ENCODE data around the gene ARMCX5. TPM values are rescaled to one million over a fixed set of nuclear protein-coding genes. Genes with fewer than 3 reads are reported as not detected.

The ARMCX5 gene
- total RNA-seq, 2 experiments from 2014 or later = 1.5 TPM; not detected in 1

GRCh38 chrX:102610905-102611304 is 11.6 kb downstream of the ARMCX5 start:
- intact Hi-C loops (cut with micrococcal nuclease; ENCODE audit: unreplicated experiment) = no loop called here
- H3K4me1 ChIP-seq (ENCODE audit: insufficient read depth, low read length, poor library complexity, severe bottlenecking) = no peaks in the 10 kb centered on the region
- H3K9me2 ChIP-seq (ENCODE audit: insufficient read depth, low read length) = no peaks in the 10 kb centered on the region
- DNase-seq (ENCODE audit: low spot score) = no peak
- no peak overlapping the region for H3K4me2 ChIP-seq (ENCODE audit: low read length)
- no peak overlapping the region for H3K27ac ChIP-seq (ENCODE audit: low read depth, low read length, poor library complexity, severe bottlenecking)
- H3K9me3 ChIP-seq (ENCODE audit: low read length) = no peaks in the 10 kb centered on the region
- no peak overlapping the region for H2AFZ ChIP-seq (ENCODE audit: low read length)
- ChIA-PET POLR2A (no interaction called here), CTCF (ENCODE audit: unreplicated experiment) (no interaction called here)
- no peak overlapping the region for H3K4me3 ChIP-seq (ENCODE audit: low read depth, low read length, poor library complexity, severe bottlenecking)
- TF ChIP-seq EZH2phosphoT487 (IDR thresholded peaks at IDR 0.05; ENCODE audit: borderline replicate concordance, low read depth, low read length) = no peak
- TF ChIP-seq, protein P1, sequence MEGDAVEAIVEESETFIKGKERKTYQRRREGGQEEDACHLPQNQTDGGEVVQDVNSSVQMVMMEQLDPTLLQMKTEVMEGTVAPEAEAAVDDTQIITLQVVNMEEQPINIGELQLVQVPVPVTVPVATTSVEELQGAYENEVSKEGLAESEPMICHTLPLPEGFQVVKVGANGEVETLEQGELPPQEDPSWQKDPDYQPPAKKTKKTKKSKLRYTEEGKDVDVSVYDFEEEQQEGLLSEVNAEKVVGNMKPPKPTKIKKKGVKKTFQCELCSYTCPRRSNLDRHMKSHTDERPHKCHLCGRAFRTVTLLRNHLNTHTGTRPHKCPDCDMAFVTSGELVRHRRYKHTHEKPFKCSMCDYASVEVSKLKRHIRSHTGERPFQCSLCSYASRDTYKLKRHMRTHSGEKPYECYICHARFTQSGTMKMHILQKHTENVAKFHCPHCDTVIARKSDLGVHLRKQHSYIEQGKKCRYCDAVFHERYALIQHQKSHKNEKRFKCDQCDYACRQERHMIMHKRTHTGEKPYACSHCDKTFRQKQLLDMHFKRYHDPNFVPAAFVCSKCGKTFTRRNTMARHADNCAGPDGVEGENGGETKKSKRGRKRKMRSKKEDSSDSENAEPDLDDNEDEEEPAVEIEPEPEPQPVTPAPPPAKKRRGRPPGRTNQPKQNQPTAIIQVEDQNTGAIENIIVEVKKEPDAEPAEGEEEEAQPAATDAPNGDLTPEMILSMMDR (conservative IDR thresholded peaks at IDR 0.05; ENCODE audit: low read length) = no peak
- H3K36me3 ChIP-seq (ENCODE audit: insufficient read depth, low read length) = no peaks in the 10 kb centered on the region
- no peaks in the 10 kb centered on the region for H3K79me2 ChIP-seq (ENCODE audit: insufficient read depth, low read depth, low read length)
- BruUV-seq (replicated peaks) = no TSS peak
- H4K20me1 ChIP-seq (ENCODE audit: insufficient read depth, low read length) = no peaks in the 10 kb centered on the region

DNA sequence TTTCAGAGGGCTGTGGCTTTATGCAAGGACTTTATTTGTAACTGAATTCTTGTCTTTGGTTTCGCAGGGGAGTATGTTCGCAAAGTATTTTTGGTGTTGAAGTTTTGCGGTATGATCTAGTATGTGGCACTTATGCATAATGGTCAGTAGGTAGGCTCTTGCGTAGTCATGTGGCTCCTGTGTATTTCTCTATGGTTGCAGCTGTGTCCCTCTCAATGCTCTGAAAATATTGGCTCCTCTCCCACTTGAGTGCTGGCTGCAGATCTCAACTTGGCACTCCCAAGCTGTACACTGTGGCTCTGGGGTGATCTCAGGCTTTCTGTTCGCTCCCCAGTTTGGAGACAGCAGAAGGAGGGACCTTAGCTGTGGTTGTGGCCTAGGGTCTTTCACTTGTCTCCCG is 24.8 kb downstream of the ARMCX5 start:
- no peaks in the 10 kb centered on the region for H3K79me2 ChIP-seq (ENCODE audit: insufficient read depth, low read depth, low read length)
- intact Hi-C loops (cut with micrococcal nuclease; ENCODE audit: unreplicated experiment) = no loop called here
- H3K9me2 ChIP-seq (ENCODE audit: insufficient read depth, low read length) = no peaks in the 10 kb centered on the region
- no peaks in the 10 kb centered on the region for H3K9me3 ChIP-seq (ENCODE audit: low read length)
- TF ChIP-seq EZH2phosphoT487 (IDR thresholded peaks at IDR 0.05; ENCODE audit: borderline replicate concordance, low read depth, low read length) = no peak
- TF ChIP-seq, protein P1 (conservative IDR thresholded peaks at IDR 0.05; ENCODE audit: low read length) = no peak
- no peak for DNase-seq (ENCODE audit: low spot score)
- ChIA-PET CTCF (ENCODE audit: unreplicated experiment) (no interaction called here), POLR2A (no interaction called here)
- H3K36me3 ChIP-seq (ENCODE audit: insufficient read depth, low read length) = no peaks in the 10 kb centered on the region
- H4K20me1 ChIP-seq (ENCODE audit: insufficient read depth, low read length) = no peaks in the 10 kb centered on the region
- H3K27ac ChIP-seq (ENCODE audit: low read depth, low read length, poor library complexity, severe bottlenecking) = no peak overlapping the region
- H3K4me2 ChIP-seq (ENCODE audit: low read length) = no peak overlapping the region
- BruUV-seq (replicated peaks) = no TSS peak
- no peak overlapping the region for H3K4me3 ChIP-seq (ENCODE audit: low read depth, low read length, poor library complexity, severe bottlenecking)
- no peaks in the 10 kb centered on the region for H3K4me1 ChIP-seq (ENCODE audit: insufficient read depth, low read length, poor library complexity, severe bottlenecking)
- no peak overlapping the region for H2AFZ ChIP-seq (ENCODE audit: low read length)

- intact Hi-C loops (cut with micrococcal nuclease; ENCODE audit: unreplicated experiment) = no loop called here
- ChIA-PET POLR2A (no interaction called here), CTCF (ENCODE audit: unreplicated experiment) (no interaction called here)
- Histone ChIP-seq H2AFZ (ENCODE audit: low read length) (no peak overlapping the region), H3K36me3 (ENCODE audit: insufficient read depth, low read length) (no peaks in the 10 kb centered on the region), H3K4me1 (ENCODE audit: insufficient read depth, low read length, poor library complexity, severe bottlenecking) (no peaks in the 10 kb centered on the region), H3K4me2 (ENCODE audit: low read length) (no peak overlapping the region), H3K4me3 (ENCODE audit: low read depth, low read length, poor library complexity, severe bottlenecking) (no peak overlapping the region), H4K20me1 (ENCODE audit: insufficient read depth, low read length) (no peaks in the 10 kb centered on the region), H3K9me3 (ENCODE audit: low read length) (no peaks in the 10 kb centered on the region), H3K79me2 (ENCODE audit: insufficient read depth, low read depth, low read length) (no peaks in the 10 kb centered on the region), H3K27ac (ENCODE audit: low read depth, low read length, poor library complexity, severe bottlenecking) (no peak overlapping the region), H3K9me2 (ENCODE audit: insufficient read depth, low read length) (no peaks in the 10 kb centered on the region)
- no TSS peak for BruUV-seq (replicated peaks)
- DNase-seq (ENCODE audit: low spot score) = no peak
- TF ChIP-seq, protein P1 (conservative IDR thresholded peaks at IDR 0.05; ENCODE audit: low read length) = no peak
- TF ChIP-seq EZH2phosphoT487 (IDR thresholded peaks at IDR 0.05; ENCODE audit: borderline replicate concordance, low read depth, low read length) = no peak
These were observed 28.3 kb downstream of the ARMCX5 start for GRCh38 chrX:102627640-102628039.

Data from OCI-LY7 (cell line).